ENCODE data around the gene IL6ST. TPM values are rescaled to one million over a fixed set of nuclear protein-coding genes. Genes with fewer than 3 reads are reported as not detected.

IL6ST gene
- total RNA-seq, 3 donors from 2014 or later = 573 to 722 (median 615) TPM

DNA sequence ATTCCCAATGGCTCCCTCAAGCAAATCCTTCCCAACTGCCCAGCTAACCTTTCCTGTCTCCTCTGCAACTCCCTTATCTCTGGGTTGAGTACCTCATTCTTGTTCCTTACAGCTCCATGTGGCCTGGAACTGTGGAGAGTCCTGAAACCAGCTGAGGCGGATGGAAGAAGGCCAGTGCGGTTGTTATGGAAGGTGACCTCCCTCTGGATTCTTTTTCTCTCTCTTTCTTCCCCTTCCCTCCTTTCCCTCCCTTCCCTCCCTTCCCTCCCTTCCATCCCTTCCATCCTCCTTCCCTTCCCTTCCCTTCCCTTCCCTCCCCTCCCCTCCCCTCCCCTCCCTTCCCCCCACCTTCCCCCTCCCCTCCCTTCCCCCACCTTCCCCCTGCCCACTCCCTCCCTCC lies 98.5 kb downstream of the IL6ST start:
- Histone ChIP-seq H3K4me1 (no peaks in the 10 kb centered on the region), H3K36me3 (no peaks in the 10 kb centered on the region), H3K9me3 (no peaks in the 10 kb centered on the region), H3K27me3 (no peaks in the 10 kb centered on the region), H3K27ac (no peak overlapping the region), H3K4me3 (no peak overlapping the region)
- intact Hi-C loops (cut with DNase I; ENCODE audit: low total_unique reads) = no loop called here
- TF ChIP-seq POLR2A (IDR thresholded peaks at IDR 0.05) = no peak
- no peak for DNase-seq (ENCODE audit: low spot score in 2 of 2)

DNA sequence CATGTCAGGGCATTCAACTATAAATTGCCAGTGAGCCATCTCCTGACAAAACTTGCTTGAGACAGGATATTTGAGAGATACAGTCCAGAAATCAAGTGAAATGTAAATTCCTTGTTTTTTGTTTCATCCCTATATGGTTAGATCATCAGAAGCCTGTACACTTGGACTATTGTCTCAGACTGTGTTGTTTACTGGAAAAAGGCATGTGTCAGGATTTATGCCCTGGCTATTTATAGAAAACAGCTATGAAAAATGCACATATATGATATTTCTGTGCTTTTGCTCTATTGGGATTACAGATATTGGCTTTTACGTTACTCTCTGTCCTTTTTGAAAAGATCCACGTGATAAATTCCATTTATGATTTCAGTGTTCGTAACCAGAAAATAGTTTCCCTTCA lies 99.4 kb downstream of the IL6ST start:
- TF ChIP-seq, protein P1, sequence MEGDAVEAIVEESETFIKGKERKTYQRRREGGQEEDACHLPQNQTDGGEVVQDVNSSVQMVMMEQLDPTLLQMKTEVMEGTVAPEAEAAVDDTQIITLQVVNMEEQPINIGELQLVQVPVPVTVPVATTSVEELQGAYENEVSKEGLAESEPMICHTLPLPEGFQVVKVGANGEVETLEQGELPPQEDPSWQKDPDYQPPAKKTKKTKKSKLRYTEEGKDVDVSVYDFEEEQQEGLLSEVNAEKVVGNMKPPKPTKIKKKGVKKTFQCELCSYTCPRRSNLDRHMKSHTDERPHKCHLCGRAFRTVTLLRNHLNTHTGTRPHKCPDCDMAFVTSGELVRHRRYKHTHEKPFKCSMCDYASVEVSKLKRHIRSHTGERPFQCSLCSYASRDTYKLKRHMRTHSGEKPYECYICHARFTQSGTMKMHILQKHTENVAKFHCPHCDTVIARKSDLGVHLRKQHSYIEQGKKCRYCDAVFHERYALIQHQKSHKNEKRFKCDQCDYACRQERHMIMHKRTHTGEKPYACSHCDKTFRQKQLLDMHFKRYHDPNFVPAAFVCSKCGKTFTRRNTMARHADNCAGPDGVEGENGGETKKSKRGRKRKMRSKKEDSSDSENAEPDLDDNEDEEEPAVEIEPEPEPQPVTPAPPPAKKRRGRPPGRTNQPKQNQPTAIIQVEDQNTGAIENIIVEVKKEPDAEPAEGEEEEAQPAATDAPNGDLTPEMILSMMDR (IDR thresholded peaks at IDR 0.05) = no peak
- no peak for TF ChIP-seq POLR2A (IDR thresholded peaks at IDR 0.05)
- no peak for TF ChIP-seq POLR2AphosphoS5 (IDR thresholded peaks at IDR 0.05)
- H3K36me3 ChIP-seq = no peaks in the 10 kb centered on the region
- no peak overlapping the region for H3K4me3 ChIP-seq
- H3K4me1 ChIP-seq = no peaks in the 10 kb centered on the region
- H3K27ac ChIP-seq = no peak overlapping the region
- no peak for DNase-seq (ENCODE audit: low spot score in 2 of 2)
- no peaks in the 10 kb centered on the region for H3K27me3 ChIP-seq
- H3K9me3 ChIP-seq = no peaks in the 10 kb centered on the region
- intact Hi-C loops (cut with DNase I; ENCODE audit: low total_unique reads) = no loop called here

DNA sequence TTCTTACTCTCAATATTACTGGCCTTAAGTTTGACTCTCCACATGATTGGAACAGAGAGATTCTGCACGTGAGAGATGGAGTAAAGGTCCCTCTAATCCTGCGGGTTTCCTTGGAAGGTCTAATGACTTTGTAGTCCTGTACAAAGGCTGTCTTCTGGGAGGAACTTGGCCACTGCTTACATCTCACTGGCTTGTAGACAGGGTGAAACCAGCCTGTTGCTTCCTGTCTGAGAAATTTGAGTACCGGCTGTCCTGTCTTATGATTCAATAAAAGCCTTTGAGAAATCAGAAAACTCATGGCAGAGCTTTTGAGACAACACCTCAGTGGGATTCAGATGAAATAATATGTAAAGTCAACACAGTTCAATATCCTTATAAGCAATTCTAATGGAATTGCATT lies 100.6 kb downstream of the IL6ST start:
- no peak overlapping the region for H3K27ac ChIP-seq
- no peaks in the 10 kb centered on the region for H3K4me1 ChIP-seq
- intact Hi-C loops (cut with DNase I; ENCODE audit: low total_unique reads) = no loop called here
- no peaks in the 10 kb centered on the region for H3K9me3 ChIP-seq
- no peak overlapping the region for H3K4me3 ChIP-seq
- no peaks in the 10 kb centered on the region for H3K36me3 ChIP-seq
- H3K27me3 ChIP-seq = no peaks in the 10 kb centered on the region
- DNase-seq (ENCODE audit: low spot score in 2 of 2) = no peak
- no peak for TF ChIP-seq POLR2AphosphoS5 (IDR thresholded peaks at IDR 0.05)
- TF ChIP-seq POLR2A (IDR thresholded peaks at IDR 0.05) = no peak
- TF ChIP-seq, protein P1 (IDR thresholded peaks at IDR 0.05) = no peak

DNA sequence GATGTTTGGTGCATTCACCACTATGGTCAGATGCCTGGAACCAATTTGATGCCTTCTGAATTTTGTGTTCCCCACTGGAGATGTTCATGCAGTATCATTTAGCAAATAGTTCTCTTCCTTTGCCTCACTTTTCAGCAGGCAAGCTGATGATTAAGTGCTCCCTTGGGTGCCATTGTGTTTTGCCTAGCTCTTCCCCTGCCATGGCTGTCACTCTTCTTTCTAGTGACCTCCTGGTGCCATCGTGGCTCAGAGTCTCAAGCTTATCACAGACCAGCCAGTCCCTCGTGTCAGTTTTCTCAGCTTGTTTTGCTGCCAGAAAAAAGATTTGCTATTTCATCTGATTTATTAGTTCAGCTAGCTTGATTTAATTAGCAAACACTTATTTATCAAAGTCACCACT lies 102.3 kb downstream of the IL6ST start:
- intact Hi-C loops (cut with DNase I; ENCODE audit: low total_unique reads) = no loop called here
- TF ChIP-seq POLR2A (IDR thresholded peaks at IDR 0.05) = no peak
- TF ChIP-seq POLR2AphosphoS5 (IDR thresholded peaks at IDR 0.05) = no peak
- TF ChIP-seq, protein P1 (IDR thresholded peaks at IDR 0.05) = no peak
- DNase-seq (ENCODE audit: low spot score in 2 of 2) = no peak
- no peak overlapping the region for H3K4me3 ChIP-seq
- no peak overlapping the region for H3K27ac ChIP-seq
- no peaks in the 10 kb centered on the region for H3K36me3 ChIP-seq
- H3K9me3 ChIP-seq = no peaks in the 10 kb centered on the region
- no peaks in the 10 kb centered on the region for H3K27me3 ChIP-seq
- H3K4me1 ChIP-seq = no peaks in the 10 kb centered on the region

DNA sequence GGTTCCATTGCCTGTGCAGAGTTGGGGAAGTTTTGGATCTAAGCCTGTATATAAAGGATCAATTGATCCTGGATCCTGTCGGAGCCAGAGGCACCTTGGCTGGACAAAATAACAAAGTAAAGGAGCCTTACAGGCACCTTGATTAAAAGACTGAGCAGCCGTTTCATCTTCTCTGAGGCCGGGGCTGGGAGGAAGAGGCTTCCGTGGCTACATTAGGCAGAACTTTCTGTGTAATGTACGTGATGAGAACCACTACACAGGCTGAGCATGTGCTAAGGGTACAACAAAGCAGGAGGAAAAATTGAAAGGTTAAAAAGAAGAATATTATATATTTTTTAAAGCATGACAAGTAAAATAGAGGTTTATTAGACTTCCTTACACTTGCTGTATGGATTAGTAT lies 106.6 kb downstream of the IL6ST start:
- no peak for DNase-seq (ENCODE audit: low spot score in 2 of 2)
- Histone ChIP-seq H3K4me1 (no peaks in the 10 kb centered on the region), H3K9me3 (no peaks in the 10 kb centered on the region), H3K4me3 (no peak overlapping the region), H3K27ac (no peak overlapping the region), H3K27me3 (no peaks in the 10 kb centered on the region), H3K36me3 (no peaks in the 10 kb centered on the region)
- intact Hi-C loops (cut with DNase I; ENCODE audit: low total_unique reads) = no loop called here
- no peak for TF ChIP-seq POLR2A (IDR thresholded peaks at IDR 0.05)
- TF ChIP-seq, protein P1 (IDR thresholded peaks at IDR 0.05) = no peak
- TF ChIP-seq POLR2AphosphoS5 (IDR thresholded peaks at IDR 0.05) = no peak

DNA sequence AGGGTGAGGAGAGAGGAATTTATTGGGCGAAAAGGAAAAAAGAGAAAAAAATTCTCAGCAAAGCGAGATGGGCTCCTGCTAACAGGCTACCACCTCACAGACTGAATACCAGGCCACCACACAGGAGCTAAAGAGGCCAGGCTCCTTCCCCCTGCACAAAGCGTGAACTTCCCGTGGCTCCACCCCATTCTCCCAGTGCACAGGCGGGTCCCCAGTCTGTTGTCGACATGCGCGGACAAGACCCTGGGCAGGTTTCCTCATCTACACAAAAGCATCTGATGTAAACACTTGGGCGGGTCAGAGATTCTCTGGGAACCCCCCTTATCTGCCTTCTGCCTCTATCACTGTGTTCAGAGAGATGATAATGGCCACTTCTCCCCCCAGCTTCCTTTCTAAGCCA lies 109.4 kb downstream of the IL6ST start:
- Histone ChIP-seq H3K36me3 (no peaks in the 10 kb centered on the region), H3K4me1 (no peaks in the 10 kb centered on the region), H3K27ac (no peak overlapping the region), H3K9me3 (no peaks in the 10 kb centered on the region), H3K27me3 (no peaks in the 10 kb centered on the region), H3K4me3 (no peak overlapping the region)
- intact Hi-C loops (cut with DNase I; ENCODE audit: low total_unique reads) = no loop called here
- no peak for TF ChIP-seq POLR2AphosphoS5 (IDR thresholded peaks at IDR 0.05)
- TF ChIP-seq POLR2A (IDR thresholded peaks at IDR 0.05) = no peak
- TF ChIP-seq, protein P1 (IDR thresholded peaks at IDR 0.05) = no peak
- no peak for DNase-seq (ENCODE audit: low spot score in 2 of 2)

All from breast epithelium (tissue), 4 donors.